ENCODE measurements around the gene CAMK1D.
A peak's percentile ranks its signal among the peaks of the same experiment; 100 is the strongest.
"Not testable (repeated sequence)": the region's sequence is repeated elsewhere in the genome, so short reads cannot be mapped to it uniquely, and the experiment has no call there.

Gene CAMK1D

GRCh38 chr10:12348870-12349628 is at the start of gene CAMK1D:
CAMK1D (plus strand) TSS chr10:12349547.
- peak; percentile 60 for DNase-seq

- DNase-seq: not testable (repeated sequence)
Observed at GRCh38 chr10:12301036-12301435, 48.3 kb upstream of the CAMK1D start.

GRCh38 chr10:12308057-12308456 is 41.3 kb upstream of the CAMK1D start:
- no peak for DNase-seq

GRCh38 chr10:12308736-12309375 is 40.5 kb upstream of the CAMK1D start:
- DNase-seq: no peak

- DNase-seq: not testable (repeated sequence)
Observed at GRCh38 chr10:12309783-12310182, 39.6 kb upstream of the CAMK1D start.

GRCh38 chr10:12314836-12315235 is 34.5 kb upstream of the CAMK1D start:
- DNase-seq: no peak

GRCh38 chr10:12319076-12319475 is 30.3 kb upstream of the CAMK1D start:
- DNase-seq: peak; percentile 71

GRCh38 chr10:12320892-12321291 is 28.5 kb upstream of the CAMK1D start:
- no peak for DNase-seq

GRCh38 chr10:12321641-12322040 is 27.7 kb upstream of the CAMK1D start:
- DNase-seq: no peak

GRCh38 chr10:12322583-12323131 is 26.7 kb upstream of the CAMK1D start:
- DNase-seq: peak; percentile 23

- DNase-seq: no peak
Observed at GRCh38 chr10:12324530-12324929, 24.8 kb upstream of the CAMK1D start.

- DNase-seq: no peak
Observed at GRCh38 chr10:12327074-12327473, 22.3 kb upstream of the CAMK1D start.

- DNase-seq: no peak
Observed at GRCh38 chr10:12327476-12327875, 21.9 kb upstream of the CAMK1D start.

GRCh38 chr10:12328312-12328711 is 21.0 kb upstream of the CAMK1D start:
- not testable (repeated sequence) for DNase-seq

GRCh38 chr10:12332572-12333379 is 16.6 kb upstream of the CAMK1D start:
- DNase-seq: no peak

GRCh38 chr10:12333380-12334185 is 15.8 kb upstream of the CAMK1D start:
- peak; percentile 90 for DNase-seq

GRCh38 chr10:12334186-12334530 is 15.2 kb upstream of the CAMK1D start:
- DNase-seq: no peak

- DNase-seq: not testable (repeated sequence)
Observed at GRCh38 chr10:12335169-12335568, 14.2 kb upstream of the CAMK1D start.

- DNase-seq: no peak
Observed at GRCh38 chr10:12337453-12338372, 11.6 kb upstream of the CAMK1D start.

- DNase-seq: no peak
Observed at GRCh38 chr10:12338981-12339380, 10.4 kb upstream of the CAMK1D start.

GRCh38 chr10:12340371-12340770 is 9.0 kb upstream of the CAMK1D start:
- no peak for DNase-seq
